ENCODE data around the gene GPR84.

DNA sequence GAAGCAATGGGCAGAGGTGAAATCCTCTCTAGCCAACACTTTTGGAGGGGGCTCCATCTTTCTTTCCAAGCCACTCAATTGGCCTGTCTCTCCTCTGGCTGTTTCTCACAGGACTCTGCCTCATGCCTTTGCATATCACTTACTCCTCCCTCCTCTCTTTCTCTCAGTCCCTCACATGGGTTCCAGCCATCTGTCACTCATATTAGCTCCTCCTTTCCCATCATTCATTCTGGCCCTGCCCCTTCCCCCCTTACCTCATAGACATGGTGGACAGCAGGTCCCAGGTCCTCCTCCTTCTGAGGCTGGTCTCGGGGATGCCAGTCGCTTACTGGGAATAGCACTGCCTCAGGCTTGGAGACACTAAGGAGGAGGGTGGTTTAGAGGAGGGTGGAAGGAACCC, 36.8 kb upstream of the GPR84 start:
- TF ChIP-seq CTCF (IDR thresholded peaks at IDR 0.05; ENCODE audit: low read length) (no peak), EZH2phosphoT487 (IDR thresholded peaks at IDR 0.05; ENCODE audit: low read length) (no peak), EZH2 (optimal IDR thresholded peaks at IDR 0.05; ENCODE audit: low read depth, low read length) (no peak)

Measured in MM.1S (cell line).